Stimulated activated CD4-positive, alpha-beta T cell treated with anti-CD3 and anti-CD28 coated beads, Interleukin-12 subunit alpha, Interleukin-12 subunit beta, amount 100 ng/mL, for 4 hours (primary cell): ENCODE results near the gene GPR35.

Experiments used
- DNase-seq: peaks from one replicate; pipeline ENCODE4 v3.0.0-alpha.2; 2020

GPR35 gene

DNA sequence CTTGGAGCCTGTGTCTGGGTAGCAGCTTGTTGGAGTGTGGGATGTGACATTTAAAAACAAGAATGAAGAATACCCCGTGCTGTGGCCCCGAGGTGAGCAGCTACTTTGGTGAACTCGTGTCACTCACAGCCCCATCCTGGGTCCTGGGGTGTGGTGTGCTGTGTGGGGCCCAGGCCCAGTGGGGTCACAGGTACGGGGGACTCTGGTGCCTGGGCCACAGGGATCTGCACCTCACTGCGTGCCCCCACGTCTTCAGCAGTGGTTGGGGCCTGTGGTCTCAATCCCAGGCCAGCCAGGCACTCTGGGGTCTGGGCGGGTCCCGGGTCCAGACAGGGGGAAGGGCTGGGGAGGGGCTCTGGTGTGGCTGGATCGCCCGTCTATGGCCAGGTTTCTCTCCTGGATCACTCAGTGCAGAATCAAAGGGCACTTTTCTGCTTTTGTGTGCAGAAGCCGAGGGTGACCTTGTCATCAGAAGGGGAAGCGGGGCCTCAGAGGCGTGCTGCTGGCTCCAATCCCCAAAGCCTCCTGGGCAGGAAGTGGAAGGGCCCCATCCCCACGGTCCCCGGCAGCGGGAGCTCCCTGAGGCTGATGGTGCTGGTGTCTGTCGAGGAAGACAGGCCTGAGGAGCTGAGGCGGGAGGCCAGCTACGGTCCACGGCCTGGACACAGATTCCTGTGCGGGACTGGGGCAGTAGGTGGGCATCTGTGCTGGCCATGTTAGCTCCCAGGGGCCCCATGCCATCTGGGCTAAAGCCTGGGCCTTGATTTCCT lies 1.4 kb downstream of the GPR35 start:
- DNase-seq, result no peak

DNA sequence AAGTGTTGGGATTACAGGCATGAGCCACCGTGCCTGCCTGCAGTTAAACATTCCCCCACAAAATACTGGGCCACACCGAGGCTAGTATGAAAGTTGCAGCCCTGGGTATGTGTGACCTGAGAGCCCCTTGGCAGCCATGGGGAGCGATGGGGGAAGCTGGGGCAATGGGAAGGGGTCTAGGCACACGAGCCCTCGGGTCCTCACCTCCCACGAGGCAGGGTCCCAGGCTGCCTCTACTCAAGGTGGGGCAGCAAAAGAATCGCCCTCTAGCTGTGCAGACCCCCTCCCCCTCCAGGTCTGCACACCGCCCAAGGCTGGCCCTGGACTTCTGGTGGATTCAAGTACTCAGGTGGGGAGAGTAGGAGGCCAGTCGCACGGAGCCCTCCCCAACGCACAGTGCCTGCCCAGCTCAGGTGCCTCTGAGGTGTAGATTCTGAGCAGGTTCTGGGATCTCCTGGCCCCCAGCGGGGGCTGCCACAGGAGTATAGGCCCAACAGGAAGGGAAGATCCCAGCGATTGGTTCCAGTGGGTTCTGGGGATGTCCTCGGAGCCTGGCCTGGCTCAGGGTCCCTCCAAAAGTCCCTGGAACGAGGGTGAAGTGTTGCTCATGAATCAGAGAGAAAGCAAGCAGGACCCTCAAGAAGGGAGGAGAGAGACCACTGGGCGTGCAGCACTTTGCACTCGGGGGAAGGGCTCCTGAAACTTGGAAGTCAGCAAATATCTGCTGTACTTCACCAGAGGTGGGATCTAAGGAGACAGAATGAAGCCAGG lies 2.6 kb downstream of the GPR35 start:
- no peak for DNase-seq

DNA sequence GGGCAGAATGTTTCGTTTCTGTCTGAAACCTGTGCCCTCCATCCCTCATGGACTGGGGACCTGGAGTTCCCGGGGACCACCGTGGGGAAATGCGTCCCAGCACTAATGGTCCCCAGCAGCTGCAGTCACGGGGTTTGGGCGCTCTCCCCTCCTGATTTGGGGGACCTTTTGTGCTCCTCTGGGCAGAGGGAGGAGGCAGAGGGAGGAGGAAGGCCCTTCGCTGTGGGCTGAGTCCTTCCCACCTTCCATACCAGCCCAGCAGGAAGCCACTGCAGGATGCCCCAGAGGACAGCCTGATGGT lies 3.2 kb downstream of the GPR35 start:
- DNase-seq, result no peak

DNA sequence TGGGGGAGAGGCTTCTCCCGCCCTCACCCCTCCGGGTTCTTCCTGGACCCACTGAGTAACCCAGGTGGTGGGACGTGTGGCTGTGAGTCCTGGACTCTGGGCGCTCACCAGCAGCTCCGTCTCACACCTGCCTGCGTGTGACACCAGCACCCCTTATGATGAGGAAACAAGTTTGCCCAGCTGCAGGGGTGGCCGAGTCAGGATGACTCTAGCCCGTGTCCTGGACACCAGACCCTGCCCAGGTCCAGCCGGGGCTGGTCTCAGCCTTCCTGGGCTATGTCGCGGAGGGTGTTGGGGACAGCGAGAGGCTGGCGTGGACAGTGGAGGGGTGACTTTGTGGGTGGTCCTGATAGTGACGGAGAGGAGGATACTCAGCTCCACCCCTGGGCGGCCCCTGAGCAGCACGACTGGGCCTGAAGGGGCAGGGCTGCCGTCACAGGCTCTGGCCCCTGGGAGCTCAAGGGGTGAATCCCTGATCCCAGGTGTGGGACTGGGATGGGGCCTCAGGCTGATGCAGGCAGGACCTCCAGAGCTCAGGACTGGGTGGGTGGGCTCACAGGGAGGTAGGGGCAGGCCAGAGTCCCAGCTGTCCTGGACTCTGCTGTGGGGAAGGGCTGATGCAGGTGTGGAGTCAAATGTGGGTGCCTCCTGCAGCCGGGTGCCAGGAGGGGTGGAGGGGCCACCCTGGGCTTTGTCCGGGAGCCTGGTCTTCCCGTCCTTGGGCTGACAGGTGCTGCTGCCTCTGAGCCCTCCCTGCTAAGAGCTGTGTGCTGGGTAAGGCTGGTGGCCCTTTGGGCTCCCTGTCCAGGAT lies 3.7 kb downstream of the GPR35 start:
- no peak for DNase-seq

DNA sequence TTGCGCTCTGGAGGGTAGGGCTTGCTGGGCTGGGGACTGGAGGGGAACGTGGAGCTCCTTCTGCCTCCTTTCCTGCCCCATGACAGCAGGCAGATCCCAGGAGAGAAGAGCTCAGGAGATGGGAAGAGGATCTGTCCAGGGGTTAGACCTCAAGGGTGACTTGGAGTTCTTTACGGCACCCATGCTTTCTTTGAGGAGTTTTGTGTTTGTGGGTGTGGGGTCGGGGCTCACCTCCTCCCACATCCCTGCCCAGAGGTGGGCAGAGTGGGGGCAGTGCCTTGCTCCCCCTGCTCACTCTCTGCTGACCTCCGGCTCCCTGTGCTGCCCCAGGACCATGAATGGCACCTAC lies 4.3 kb downstream of the GPR35 start:
- no peak for DNase-seq

DNA sequence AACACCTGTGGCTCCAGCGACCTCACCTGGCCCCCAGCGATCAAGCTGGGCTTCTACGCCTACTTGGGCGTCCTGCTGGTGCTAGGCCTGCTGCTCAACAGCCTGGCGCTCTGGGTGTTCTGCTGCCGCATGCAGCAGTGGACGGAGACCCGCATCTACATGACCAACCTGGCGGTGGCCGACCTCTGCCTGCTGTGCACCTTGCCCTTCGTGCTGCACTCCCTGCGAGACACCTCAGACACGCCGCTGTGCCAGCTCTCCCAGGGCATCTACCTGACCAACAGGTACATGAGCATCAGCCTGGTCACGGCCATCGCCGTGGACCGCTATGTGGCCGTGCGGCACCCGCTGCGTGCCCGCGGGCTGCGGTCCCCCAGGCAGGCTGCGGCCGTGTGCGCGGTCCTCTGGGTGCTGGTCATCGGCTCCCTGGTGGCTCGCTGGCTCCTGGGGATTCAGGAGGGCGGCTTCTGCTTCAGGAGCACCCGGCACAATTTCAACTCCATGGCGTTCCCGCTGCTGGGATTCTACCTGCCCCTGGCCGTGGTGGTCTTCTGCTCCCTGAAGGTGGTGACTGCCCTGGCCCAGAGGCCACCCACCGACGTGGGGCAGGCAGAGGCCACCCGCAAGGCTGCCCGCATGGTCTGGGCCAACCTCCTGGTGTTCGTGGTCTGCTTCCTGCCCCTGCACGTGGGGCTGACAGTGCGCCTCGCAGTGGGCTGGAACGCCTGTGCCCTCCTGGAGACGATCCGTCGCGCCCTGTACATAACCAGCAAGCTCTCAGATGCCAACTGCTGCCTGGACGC lies 4.9 kb downstream of the GPR35 start:
- DNase-seq, result no peak

DNA sequence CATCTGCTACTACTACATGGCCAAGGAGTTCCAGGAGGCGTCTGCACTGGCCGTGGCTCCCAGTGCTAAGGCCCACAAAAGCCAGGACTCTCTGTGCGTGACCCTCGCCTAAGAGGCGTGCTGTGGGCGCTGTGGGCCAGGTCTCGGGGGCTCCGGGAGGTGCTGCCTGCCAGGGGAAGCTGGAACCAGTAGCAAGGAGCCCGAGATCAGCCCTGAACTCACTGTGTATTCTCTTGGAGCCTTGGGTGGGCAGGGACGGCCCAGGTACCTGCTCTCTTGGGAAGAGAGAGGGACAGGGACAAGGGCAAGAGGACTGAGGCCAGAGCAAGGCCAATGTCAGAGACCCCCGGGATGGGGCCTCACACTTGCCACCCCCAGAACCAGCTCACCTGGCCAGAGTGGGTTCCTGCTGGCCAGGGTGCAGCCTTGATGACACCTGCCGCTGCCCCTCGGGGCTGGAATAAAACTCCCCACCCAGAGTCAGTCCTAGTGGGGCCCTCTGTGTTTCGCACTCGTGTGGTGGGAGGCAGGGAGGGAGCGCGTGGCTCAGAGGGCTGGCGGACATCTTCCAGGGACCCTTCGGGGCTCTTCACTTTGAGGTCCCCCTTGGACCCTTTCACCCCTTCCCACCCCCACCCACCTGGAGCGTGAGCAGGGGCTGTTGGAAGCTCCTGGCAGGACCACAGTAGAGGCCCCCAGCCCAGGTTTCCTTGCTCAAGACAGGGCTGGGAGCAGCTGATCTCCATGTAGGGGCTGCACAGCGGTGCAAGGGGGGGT lies 5.7 kb downstream of the GPR35 start:
- no peak for DNase-seq

DNA sequence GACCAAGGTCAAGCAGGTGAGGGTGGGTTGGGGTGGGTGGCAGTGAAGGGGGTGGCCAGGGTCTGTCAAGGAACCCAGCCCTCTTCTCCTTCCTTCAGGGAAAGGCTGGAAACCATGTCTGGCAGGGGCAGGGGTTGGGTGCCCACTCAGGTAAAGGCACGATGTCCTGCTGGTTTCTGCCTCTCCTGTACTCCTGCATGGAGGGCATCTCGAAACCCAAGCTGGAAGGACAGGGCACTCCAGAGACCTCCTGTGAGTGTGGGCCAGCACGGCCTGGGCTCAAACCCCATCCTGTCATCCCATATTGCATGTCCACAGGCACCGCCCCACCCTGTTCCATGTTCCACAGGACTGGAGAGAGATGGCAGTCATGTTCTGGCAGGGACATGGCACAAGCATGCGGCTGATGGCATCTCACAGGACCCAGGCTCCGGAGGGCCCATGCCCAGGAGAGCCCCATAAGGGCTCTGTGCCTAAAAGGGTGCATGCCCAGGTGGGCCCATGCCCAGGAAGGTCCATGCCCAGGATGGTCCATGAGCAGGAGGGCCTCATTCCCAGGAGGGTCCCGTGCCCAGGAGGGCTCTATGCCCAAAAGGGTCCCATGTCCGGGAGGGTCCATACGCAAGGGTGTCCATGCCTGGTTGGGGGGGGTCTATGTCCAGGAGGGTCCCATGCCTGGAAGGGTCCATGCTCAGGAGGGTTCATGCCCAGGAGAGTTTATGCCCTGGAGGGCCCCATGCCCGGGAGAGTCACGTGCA lies 6.4 kb downstream of the GPR35 start:
- no peak for DNase-seq

DNA sequence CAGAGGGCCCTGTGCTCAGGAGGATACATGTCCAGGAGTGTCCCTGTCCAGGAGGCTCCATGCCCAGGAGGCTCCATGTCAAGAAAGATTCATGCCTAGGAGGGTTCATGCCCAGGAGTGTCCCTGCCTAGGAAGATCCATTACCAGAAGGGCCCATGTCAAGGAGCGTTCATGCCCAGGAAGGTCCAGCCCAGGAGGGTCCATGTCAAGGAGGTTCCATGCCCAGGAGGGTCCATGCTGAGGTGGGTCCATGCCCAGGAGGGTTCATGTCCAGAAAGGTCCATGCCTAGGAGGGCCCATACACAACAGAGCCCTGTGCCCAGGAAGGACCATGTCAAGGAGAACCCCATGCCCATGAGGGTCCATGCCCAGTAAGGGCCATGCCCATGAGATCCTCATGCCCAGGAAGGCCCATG lies 7.0 kb downstream of the GPR35 start:
- DNase-seq, result no peak

DNA sequence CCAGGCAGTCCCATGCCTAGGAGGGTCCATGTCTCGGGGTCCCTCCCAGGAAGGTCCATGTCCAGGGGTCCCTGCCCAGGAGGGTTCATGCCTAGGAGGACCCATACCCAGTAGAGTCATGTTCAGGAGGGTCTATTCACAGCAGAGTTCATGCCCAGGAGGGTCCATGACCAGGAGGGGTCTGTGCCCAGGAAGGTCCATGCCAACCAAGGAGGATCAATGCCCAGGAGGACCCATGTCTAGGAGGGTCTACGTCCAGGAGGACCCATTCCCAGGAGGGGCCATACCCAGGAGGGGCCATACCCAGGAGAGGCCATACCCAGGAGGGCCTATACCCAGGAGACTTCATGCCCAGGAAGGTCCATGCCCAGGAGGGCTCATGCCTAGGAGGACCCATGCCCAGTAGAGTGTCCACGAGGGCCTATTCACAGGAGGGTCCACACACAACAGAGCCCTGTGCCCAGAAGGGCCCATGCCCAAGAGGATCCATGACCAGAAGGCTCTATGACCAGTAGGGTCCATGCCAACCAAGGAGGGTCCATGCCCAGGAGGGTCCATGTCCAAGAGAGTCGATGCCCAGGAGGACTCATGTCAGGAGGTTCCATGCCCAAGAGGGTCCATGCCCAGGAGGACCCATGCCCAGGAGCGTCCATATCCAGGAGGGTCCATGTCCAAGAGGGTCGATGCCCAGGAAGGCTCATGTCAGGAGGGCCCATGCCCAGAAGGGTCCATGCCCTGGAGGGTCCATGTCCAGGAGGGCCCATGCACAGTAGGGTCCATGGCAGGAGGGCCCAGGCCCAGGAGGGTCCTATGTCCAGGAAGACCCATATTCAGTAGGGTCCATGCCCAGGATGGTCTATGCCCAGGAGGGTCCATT lies 10.1 kb downstream of the GPR35 start:
- DNase-seq, result no peak

DNA sequence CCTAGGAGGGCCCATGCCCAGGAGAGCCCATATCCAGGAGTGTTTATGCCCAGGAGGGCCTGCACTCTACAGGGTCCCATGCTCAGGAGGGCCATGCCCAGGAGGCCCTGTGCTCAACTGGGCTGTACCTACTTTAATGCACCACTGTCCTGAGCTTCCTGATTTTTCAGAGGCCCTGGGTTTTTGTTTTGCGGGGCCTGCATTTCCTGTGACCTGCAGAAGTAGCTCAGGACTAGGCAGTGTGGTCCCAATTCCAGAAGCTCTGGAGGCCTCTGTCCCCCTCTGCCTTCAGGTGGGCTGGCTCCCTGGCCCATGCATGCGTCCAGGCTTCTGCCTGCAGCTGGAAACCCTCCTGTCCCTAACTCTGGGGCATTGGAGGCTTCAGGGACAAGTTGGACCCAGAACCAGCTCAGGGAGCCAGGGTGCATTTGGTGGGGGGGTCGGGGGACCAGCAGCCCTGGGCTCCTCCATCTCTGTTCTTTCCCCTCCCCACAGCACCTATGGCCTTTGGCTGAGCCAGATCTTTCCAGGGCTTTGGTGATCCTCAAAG lies 10.8 kb downstream of the GPR35 start:
- no peak for DNase-seq

DNA sequence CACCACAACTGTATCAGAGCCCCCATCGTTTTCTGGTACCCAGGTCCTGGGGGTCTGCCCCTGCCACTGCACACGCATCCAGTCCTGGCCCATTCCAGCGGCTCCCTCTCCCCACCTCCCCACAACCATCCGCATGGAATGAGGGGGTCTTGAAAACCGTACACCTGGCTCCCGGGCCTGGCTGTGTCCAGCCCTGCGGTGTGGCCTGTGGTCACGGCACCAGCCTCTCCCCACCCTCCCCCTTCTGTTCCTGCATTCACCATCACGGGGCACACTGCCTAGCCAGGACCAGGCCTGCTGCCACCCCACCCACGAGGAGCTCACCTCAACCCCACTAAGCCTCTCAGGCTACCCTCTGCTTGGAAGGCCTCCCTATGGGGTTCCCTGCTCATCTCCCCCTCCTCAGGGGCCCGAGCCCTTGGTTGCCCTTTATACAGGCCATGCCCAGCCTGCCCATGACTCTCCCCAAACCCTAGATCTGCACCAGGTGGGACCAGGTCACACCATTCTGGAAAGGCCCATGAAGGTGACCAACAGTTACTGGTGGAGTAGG lies 11.4 kb downstream of the GPR35 start:
- DNase-seq, result no peak

DNA sequence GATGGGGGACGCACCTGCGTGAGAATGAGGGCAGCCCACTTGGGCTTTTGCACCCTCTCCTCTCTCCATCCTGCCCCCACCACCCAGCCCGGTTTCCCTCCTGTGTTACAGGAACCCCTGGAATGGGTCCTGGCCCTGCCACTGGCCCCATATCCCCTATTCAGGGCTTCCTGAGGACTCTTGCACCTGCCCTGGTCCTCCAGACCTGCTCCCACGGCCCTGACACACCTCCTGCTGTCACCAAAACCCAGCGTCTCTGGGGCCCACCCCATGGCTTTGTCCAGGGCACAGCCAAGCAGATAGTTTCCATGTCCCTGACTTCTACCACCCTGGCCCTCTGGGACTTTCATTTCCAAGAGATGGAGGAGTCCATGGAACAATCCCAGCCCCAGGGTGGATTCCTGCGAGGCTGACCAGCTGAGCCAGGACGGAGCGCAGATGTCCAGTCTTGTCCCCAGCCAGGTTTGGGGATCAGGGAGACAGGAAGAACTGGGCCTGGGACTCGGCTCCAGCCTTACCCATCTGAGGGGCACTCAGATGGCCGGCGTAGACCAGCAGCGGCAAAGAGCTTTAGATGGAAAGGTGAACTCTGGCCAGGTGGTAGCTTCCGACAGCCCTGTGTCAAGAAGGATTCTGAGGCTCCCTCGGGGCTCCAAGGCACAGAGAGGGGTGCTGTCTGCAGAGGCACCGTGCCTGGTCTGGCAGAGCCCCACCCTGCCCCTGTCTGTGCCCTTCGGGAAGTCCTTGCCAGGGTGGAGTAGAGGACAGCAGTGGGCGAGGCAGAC lies 12.0 kb downstream of the GPR35 start:
- no peak for DNase-seq

DNA sequence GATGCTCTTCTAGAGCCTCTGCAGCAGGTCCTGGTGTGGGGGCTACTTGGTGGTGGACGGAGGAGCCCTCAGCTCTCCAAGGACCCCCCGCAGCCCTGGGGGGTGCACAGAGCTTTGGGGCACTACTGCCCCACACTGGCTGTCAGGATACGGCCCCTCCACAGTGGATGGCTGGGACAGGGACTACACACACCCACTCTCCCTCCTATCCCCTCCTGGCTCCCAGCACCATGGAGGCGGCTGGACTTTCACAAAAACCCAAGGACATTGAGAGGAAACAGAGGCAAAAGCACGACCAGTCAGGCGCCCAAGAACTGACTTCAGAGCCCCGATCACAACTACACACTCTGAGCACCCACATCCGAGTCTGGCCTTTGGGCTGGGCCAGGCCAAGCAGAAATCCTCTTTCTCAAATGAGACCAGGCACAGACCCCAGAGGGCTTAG lies 12.6 kb downstream of the GPR35 start:
- DNase-seq, result no peak

DNA sequence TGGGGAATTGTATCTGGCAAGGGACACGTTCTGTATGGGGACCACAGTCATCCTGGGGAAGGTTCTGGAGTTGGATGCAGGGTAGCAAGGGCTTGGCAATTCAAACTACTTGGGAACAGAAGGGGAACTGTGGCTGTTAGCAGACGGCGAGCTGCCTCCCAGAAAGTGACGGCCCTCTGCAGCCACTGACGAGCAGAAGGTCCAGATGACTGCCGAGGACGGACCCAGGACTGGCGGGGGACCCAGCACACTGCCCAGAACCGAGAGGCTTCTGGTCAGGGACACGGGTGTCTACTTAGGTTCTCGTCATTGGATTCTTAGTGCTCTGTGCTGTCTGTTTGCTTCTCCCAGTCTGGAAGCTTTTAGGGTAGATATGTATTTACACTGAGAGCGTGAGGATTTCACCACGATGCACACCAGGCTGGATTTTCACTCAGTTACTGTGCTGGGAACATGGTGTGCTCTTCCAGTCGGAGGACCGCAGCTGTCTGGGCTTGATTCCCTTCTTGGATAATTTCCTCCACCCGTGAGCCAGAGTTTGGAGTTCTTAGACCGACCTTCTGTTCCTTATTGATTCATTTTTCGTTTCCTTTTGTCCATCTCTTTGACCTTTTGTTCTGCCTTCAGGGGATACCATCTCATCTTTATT lies 13.4 kb downstream of the GPR35 start:
- DNase-seq, result no peak

DNA sequence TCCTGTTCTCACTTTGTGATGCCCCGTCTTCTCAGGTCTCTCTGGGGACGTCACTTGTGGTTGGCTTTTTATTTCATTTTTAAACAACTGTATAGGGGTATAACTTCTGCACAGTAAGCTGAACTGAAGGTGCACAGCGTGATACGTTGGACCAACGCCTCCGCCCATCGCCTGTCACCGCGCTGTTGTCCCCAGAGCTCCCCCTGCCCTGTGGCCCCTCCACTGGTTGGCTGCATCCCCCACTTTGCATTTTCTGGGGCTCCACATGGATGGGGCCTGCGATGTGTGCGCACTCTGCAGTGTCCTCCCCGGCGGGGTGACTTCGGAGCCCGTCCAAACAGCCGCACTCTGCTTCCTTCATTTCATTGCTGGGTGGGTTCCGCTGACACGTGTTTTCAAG lies 14.3 kb downstream of the GPR35 start:
- DNase-seq, result no peak

DNA sequence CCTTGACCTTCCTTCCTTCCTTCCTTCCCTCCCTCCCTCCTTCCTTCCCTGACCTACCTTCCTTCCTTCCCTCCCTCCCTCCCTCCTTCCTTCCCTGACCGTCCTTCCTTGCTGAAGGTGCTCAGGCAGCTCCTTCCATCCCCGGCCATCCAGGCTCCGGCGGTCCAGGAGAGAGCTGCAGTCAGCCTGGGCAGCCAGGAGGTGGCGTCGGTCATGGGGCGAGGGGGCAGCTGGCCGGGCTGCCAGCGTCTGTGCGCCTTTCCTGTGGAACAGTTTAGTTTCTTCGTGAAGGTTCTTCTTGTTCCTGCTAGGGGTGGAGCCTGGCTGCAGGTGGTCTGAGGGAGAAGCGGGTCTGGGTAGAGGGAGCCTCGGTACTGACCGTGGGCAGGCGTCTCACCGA lies 15.7 kb downstream of the GPR35 start:
- no peak for DNase-seq

DNA sequence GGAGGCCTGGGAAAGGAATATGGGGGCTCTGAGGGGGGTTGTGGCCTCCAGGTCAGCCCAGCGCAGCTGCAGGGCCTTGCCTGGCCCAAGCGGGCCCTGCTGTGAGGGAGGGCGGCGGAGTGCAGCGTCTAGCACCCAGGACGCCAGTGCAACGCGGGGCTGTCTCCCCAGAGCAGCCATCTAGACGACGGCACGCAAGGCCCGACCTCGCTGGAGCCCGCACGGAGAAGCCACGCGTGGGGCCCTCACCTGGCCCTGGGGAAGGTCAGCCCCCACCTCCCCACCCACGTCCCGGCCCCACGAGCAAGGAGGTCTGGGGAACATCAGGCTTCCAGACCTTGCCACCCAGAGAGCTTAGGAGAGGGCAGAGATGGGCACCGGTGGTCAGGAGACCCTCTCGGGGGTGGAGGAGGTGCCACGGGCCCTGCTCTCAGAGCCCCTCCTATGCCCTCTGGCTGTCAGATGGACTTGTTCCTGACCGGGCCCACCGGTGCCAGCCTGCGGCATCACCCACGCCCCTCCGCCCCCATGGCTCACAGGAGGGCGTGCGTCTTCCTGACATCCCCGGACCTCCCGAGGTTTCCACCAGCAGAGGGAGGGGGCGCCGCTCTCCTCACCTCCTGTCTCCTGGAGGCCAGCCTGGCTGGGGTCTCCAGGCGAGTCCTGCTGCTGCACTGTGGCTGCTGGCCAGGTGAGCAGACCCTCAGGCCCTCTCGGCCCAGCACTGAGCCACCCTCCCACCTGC lies 17.0 kb downstream of the GPR35 start:
- no peak for DNase-seq
